Measurements from ENCODE around the gene SSTR3.
"Not testable (repeated sequence)": the region's sequence is repeated elsewhere in the genome, so short reads cannot be mapped to it uniquely, and the experiment has no call there.

SSTR3 gene

GRCh38 chr22:37242395-37242918 is 30.2 kb upstream of the SSTR3 start:
- DNase-seq (ENCODE audit: low read depth, low spot score), result peak; percentile 74

GRCh38 chr22:37241351-37242142 is 29.3 kb upstream of the SSTR3 start:
- DNase-seq (ENCODE audit: low read depth, low spot score), result no peak

- no peak for DNase-seq (ENCODE audit: low read depth, low spot score)
These were observed 28.7 kb upstream of the SSTR3 start for GRCh38 chr22:37240941-37241320.

- DNase-seq (ENCODE audit: low read depth, low spot score), result no peak
These were observed 28.1 kb upstream of the SSTR3 start for GRCh38 chr22:37240240-37240940.

DNA sequence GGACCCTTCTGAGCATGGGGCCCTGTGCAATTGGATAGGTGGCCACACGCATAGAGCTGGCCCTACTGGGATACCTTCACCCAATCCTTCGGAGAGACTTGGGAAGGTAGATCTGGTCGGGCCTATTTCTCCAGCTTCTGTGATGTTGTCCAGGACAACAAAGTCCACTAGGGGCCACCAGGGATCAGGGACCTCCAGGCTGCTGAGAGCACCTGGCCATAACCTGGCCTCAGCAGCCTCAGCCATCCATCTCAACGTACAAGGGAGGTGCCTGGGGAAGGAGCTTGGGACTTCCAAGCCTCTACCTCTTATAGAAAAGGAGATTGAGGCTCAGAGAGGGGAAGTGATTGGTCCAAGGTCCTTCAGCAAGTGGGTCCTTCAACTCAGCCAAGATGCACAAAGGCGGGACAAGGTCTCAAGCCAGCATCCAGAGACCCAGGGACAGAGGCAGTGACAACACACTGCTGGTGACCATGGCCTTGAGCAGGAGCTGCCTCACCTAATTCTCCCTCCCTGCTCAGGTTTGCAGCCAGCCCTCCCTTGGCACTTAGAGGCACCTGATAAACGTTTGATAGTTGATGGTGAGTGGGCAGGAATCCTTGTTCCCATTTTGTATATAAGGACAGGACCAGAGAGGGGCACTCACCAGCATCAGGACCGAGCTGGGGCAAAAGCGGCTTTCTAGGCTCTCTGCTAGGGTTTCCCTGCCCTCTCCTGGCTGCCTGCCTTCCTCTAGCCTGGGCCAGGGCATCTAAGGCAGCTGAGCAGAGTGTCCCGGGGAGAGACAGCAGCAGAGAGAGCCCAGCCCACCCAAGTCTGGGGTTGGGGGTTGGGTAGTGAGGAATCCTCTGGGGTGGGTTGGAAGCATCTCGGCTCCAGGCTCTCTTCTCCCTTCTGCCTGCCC is 27.3 kb upstream of the SSTR3 start:
- DNase-seq (ENCODE audit: low read depth, low spot score), result no peak

DNA sequence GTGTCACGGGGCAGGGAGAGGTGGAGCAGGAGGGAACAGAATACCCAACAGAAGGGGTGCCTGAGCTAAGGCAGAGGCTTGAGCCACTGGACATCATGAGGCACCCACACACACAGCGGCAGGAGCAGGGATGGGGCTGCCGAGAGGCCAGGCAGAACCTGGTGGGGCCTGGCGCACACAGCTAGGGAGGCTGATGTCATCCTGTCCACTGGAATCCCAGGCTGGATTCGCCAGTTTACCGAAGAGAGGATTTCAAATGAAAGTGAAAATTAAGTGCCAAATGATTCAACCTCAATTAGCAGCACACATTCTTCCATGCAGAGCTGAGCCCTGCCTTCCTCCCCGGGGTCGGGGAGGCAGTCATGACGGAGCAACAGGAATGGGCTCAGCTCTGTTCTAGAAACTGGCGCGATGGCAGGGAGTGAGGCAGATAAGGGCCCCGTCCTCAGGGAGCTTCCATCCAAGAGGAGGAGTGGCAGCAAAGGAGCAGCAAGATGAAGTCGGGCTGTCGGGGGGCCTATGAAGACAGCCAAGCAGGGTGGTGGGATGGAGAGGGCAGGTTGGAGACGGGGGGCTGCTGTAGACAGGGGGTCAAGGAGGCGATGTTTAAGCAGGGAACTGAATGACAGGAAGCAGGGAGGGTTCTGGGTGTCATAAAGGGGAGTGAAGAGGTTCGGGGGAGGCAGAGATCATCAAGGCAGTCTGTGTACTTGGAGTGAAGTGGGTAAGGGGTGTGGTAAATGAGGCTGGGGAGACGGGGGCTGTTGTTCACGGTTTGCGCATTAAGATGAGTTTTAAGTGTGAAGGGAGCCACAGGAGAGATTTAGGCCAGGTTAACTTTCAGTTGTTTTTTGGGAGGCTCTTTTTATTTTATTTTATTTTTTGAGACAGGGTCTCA is 25.3 kb upstream of the SSTR3 start:
- no peak for DNase-seq (ENCODE audit: low read depth, low spot score)

GRCh38 chr22:37235897-37236607 is 23.8 kb upstream of the SSTR3 start:
- DNase-seq (ENCODE audit: low read depth, low spot score), result no peak

DNA sequence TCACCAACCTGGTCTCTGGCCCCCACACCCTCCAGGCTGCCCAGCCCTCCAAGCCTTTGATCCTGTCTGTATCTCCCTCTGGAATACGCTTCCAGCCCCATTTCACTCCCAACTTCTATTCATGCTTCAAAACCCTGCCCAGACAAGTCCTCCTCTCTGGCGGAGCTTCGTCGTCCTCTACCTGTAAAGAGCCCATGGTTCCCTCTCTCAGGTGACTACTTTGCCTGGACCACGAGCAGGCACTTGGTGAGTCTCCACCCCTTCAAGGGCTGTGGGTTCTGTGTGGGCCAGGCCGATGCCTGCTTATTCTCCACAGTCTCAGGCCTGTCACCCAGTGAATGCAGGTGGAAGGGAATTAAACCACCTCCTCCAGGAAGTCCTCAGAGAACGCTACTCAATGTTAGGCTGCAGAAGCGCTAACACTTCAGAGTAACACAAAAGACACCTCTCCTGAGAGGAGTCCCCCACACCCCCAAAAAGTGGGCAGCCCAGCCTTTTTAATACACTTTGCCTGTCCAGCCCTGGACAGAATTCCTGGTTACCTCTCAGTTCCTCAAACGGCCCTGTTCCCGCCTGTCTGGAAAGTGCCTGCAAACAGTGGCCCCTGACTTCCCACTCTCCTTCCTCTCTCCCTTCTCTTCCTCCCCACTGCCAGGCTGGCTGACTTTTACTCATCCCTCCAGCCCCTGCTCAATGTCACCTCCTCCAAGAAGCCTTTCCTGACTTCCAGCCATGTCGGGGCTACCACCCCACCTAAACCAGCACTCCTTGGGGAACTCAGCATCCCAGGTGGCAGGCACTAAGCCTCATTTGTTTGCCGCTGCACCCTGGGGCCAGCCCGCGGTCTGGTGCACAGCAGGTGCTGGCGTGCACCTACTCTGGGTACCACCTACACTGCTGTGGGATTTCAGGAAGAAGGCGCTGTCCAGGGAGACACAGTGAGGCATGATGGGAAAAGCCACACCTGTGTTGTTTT is 22.7 kb upstream of the SSTR3 start:
- DNase-seq (ENCODE audit: low read depth, low spot score), result no peak

- no peak for DNase-seq (ENCODE audit: low read depth, low spot score)
These were observed 21.7 kb upstream of the SSTR3 start for GRCh38 chr22:37233751-37234631.

DNA sequence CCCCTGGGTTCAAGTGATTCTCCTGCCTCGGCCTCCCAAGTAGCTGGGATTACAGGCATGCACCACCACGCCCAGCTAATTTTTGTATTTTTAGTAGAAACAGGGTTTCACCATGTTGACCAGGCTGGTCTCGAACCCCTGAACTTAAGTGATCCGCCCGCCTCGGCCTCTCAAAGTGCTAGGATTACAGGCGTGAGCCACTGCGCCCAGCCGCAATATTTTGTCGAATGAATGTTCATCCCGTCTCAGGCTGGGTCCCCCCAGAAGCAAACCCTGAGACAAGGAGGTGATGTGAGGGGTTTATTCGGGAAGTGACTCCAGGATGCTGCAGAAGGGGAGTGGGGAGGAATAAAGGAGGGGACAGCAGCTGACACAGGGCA is 21.1 kb upstream of the SSTR3 start:
- DNase-seq (ENCODE audit: low read depth, low spot score), result not testable (repeated sequence)

GRCh38 chr22:37232140-37232998 is 20.1 kb upstream of the SSTR3 start:
- no peak for DNase-seq (ENCODE audit: low read depth, low spot score)

- DNase-seq (ENCODE audit: low read depth, low spot score), result no peak
These were observed 19.3 kb upstream of the SSTR3 start for GRCh38 chr22:37231406-37232139.

- DNase-seq (ENCODE audit: low read depth, low spot score), result no peak
These were observed 18.6 kb upstream of the SSTR3 start for GRCh38 chr22:37230673-37231405.

DNA sequence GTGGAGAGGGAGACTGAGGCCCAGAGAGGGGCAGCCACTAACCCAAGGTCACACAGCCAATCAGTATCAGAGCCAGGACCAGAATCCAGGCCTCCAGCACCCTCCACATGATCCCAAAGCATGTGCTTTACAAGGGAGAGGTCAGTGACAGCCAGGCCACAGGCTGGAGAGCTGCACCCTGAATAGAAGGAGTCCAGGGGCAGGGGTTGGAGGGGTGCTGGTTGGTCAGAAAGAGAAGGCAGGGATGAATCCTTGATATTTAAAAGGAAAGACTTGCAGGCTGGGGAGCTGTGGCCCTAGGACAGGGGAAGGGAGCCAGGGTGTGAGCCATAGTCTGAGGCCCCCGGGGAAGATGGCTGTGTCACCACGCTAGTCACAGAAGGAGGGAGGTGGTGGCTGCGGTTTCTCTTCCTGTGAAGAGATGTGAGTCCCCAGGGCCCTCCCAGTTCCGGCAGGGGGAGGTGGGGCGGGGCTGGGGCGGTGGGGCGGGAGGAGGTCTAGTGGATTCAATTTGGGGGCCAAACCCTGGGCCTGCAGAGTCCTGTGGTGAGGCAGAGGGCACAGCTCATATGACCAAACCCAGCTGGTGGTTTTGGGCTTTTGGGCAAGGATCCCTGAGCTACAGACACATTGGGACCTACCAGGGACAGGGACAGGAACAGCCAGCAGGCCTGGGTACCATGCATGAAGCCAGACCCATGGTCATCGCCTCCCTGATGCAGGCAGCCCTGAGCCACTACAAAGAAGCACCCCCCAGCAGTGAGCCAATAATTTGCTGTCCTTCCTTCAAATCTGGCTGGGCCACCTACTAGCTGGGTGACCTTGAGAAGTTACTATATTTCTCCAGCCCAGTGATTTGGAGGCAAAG is 17.8 kb upstream of the SSTR3 start:
- no peak for DNase-seq (ENCODE audit: low read depth, low spot score)

Measured in ELF-1 (cell line).